CD4-positive, alpha-beta T cell treated with Interleukin-15 for 1 hour (primary cell): ENCODE data around the gene RAI1.

Source experiments
- DNase-seq: peaks from one replicate; pipeline ENCODE4 v3.0.0-alpha.2; 2020

RAI1 gene

GRCh38 chr17:17737961-17738894 lies 57.0 kb downstream of the RAI1 start:
- no peak for DNase-seq

- DNase-seq, result no peak
Observed at GRCh38 chr17:17738901-17739300, 57.6 kb downstream of the RAI1 start.

GRCh38 chr17:17739388-17740066 lies 58.3 kb downstream of the RAI1 start:
- DNase-seq, result no peak

- peak; percentile 73 for DNase-seq
Observed at GRCh38 chr17:17740615-17741348, 59.5 kb downstream of the RAI1 start.

GRCh38 chr17:17741349-17742023 lies 60.2 kb downstream of the RAI1 start:
- no peak for DNase-seq

GRCh38 chr17:17742133-17742621 lies 60.9 kb downstream of the RAI1 start:
- DNase-seq, result no peak

GRCh38 chr17:17742688-17743390 lies 61.6 kb downstream of the RAI1 start:
- no peak for DNase-seq

- DNase-seq, result no peak
Observed at GRCh38 chr17:17743391-17744112, 62.3 kb downstream of the RAI1 start.

GRCh38 chr17:17744116-17744515 lies 62.9 kb downstream of the RAI1 start:
- no peak for DNase-seq

- DNase-seq, result no peak
Observed at GRCh38 chr17:17745476-17746455, 64.5 kb downstream of the RAI1 start.

GRCh38 chr17:17748179-17748578 lies 66.9 kb downstream of the RAI1 start:
- DNase-seq, result no peak

- no peak for DNase-seq
Observed at GRCh38 chr17:17748604-17749003, 67.3 kb downstream of the RAI1 start.

GRCh38 chr17:17749025-17749772 lies 67.9 kb downstream of the RAI1 start:
- no peak for DNase-seq

- DNase-seq, result peak; percentile 66
Observed at GRCh38 chr17:17749921-17750320, 68.7 kb downstream of the RAI1 start.

GRCh38 chr17:17750881-17751280 lies 69.6 kb downstream of the RAI1 start:
- DNase-seq, result peak; percentile 66

- DNase-seq, result peak; percentile 82
Observed at GRCh38 chr17:17751489-17752088, 70.3 kb downstream of the RAI1 start.

- DNase-seq, result peak; percentile 98
Observed at GRCh38 chr17:17752089-17752820, 71.0 kb downstream of the RAI1 start.

GRCh38 chr17:17752821-17753321 lies 71.6 kb downstream of the RAI1 start:
- DNase-seq, result no peak
